B cell (primary cell): ENCODE results near the gene DNAJC11. TPM values are rescaled to one million over a fixed set of nuclear protein-coding genes. Genes with fewer than 3 reads are reported as not detected.
"Not testable (repeated sequence)": the region's sequence is repeated elsewhere in the genome, so short reads cannot be mapped to it uniquely, and the experiment has no call there.

Experiments used
- ATAC-seq: fragments of 200-7000 bp; cut with Tn5 transposase; one replicate; pipeline ENCODE4 v1.10.0; 2021; ENCODE audit warnings: low read depth, mild to moderate bottlenecking, moderate number of reproducible peaks, moderate library complexity
- CTCF ChIA-PET: fragments of 350-600 bp; sonication (Branson Sonifier 250); formaldehyde crosslinking; loops from one replicate; lab custom pipeline; 2021; ENCODE audit warnings: antibody characterized with exemption, inconsistent platforms; lab: Charles Lee
- POLR2A ChIA-PET: fragments of 350-600 bp; sonication (Branson Sonifier 250); formaldehyde crosslinking; loops from one replicate; lab custom pipeline; 2021; ENCODE audit warnings: antibody characterized with exemption; lab: Charles Lee
- DNase-seq: peaks from one replicate; pipeline ENCODE4 v3.0.0; 2013
- H2AFZ ChIP-seq: 2 replicates; pipeline ENCODE4 v1.6.1; 2012; ENCODE audit warnings: mild to moderate bottlenecking, low read depth, low read length; ENCODE audit not compliant: insufficient read depth, poor library complexity, severe bottlenecking
- H3K27ac ChIP-seq, 2 donors: 1 replicate in 1 of 2; 2 replicates in 1 of 2; pipeline ENCODE4 v1.5.1; 2012 to 2013; ENCODE audit warnings: low read length in 2 of 2, mild to moderate bottlenecking in 2 of 2, moderate library complexity in 1 of 2
- H3K27me3 ChIP-seq, 4 experiments: fragments of 200-600 bp in 1 of 4; sonication (generic) in 1 of 4; replicated peaks in 1 of 4; 1 replicate in 2 of 4; 2 replicates in 2 of 4; pipeline versions ENCODE4 v1.6.1 to v1.7.0; 2013 to 2016; ENCODE audit warnings: low read length in 3 of 4, mild to moderate bottlenecking in 2 of 4, mixed read lengths in 1 of 4, moderate library complexity in 1 of 4; ENCODE audit not compliant: insufficient read depth in 4 of 4, control insufficient read depth in 3 of 4; ENCODE audit errors: control extremely low read depth in 1 of 4
- H3K36me3 ChIP-seq, 2 experiments: replicated peaks in 1 of 2; 1 replicate in 1 of 2; 2 replicates in 1 of 2; pipeline versions ENCODE4 v1.6.1 to v1.7.1; 2013; ENCODE audit warnings: low read length in 1 of 2; ENCODE audit not compliant: insufficient read depth in 2 of 2, control insufficient read depth in 1 of 2; ENCODE audit errors: control extremely low read depth in 1 of 2, extremely low read depth in 1 of 2
- H3K4me1 ChIP-seq, 2 donors: fragments of 200-600 bp in 1 of 2; sonication (generic) in 1 of 2; 1 replicate in 1 of 2; 2 replicates in 1 of 2; pipeline versions ENCODE4 v1.5.1 to v1.6.1; 2013 to 2017; ENCODE audit warnings: low read length in 2 of 2; ENCODE audit not compliant: control insufficient read depth in 2 of 2, insufficient read depth in 2 of 2
- H3K4me2 ChIP-seq: replicated peaks from 2 replicates; pipeline ENCODE3; 2012; ENCODE audit warnings: mild to moderate bottlenecking, low read depth, low read length; ENCODE audit not compliant: poor library complexity, severe bottlenecking
- H3K4me3 ChIP-seq, 5 experiments: fragments of 200-600 bp in 1 of 5; sonication (generic) in 1 of 5; 1 replicate in 3 of 5; 2 replicates in 2 of 5; pipeline versions ENCODE4 v1.5.1 to v1.7.0; 2011 to 2016; ENCODE audit warnings: low read length in 4 of 5, mild to moderate bottlenecking in 4 of 5, low read depth in 2 of 5, control low read depth in 1 of 5, moderate library complexity in 1 of 5; ENCODE audit not compliant: insufficient read depth in 1 of 5; ENCODE audit errors: control extremely low read depth in 1 of 5, extremely low read depth in 1 of 5
- H3K79me2 ChIP-seq: fragments of 200-600 bp; sonication (generic); one replicate; pipeline ENCODE4 v1.6.0; 2016; ENCODE audit warnings: low read length; ENCODE audit not compliant: control insufficient read depth, insufficient read depth
- H3K9ac ChIP-seq: fragments of 200-600 bp; sonication (generic); 2 replicates; pipeline ENCODE4 v1.6.1; 2017; ENCODE audit warnings: mild to moderate bottlenecking, low read length, moderate library complexity
- H3K9me3 ChIP-seq, 3 donors: one replicate each; pipeline versions ENCODE4 v1.6.1 to v1.7.1; 2013; ENCODE audit warnings: low read length in 2 of 3; ENCODE audit not compliant: control insufficient read depth in 2 of 3, insufficient read depth in 1 of 3; ENCODE audit errors: control extremely low read depth in 1 of 3
- H4K20me1 ChIP-seq: 2 replicates; pipeline ENCODE4 v1.6.0; 2012; ENCODE audit warnings: mild to moderate bottlenecking, low read length; ENCODE audit not compliant: insufficient read depth, control insufficient read depth, poor library complexity, severe bottlenecking
- H3K27ac Mint-ChIP-seq: one replicate; pipeline ENCODE4 v1.8.0; 2021; ENCODE audit warnings: mixed read lengths
- H3K27me3 Mint-ChIP-seq: one replicate; pipeline ENCODE4 v1.8.0; 2021; ENCODE audit warnings: mixed read lengths
- H3K4me1 Mint-ChIP-seq: one replicate; pipeline ENCODE4 v1.8.0; 2021; ENCODE audit warnings: mixed read lengths
- H3K4me3 Mint-ChIP-seq: one replicate; pipeline ENCODE4 v1.8.0; 2021; ENCODE audit warnings: mixed read lengths
- H3K9me3 Mint-ChIP-seq: one replicate; pipeline ENCODE4 v1.8.0; 2022; ENCODE audit warnings: mixed read lengths; ENCODE audit not compliant: insufficient read depth
- EZH2 ChIP-seq: IDR thresholded peaks from 2 replicates; pipeline ENCODE4 v1.6.1; 2012; ENCODE audit warnings: borderline replicate concordance, low read depth, mild to moderate bottlenecking, moderate library complexity, low read length; ENCODE audit not compliant: insufficient read depth, poor library complexity, severe bottlenecking
- WGBS: methylation state at CpG from one replicate; pipeline ENCODE4 v1.1.5; 2013; ENCODE audit warnings: missing lambda C conversion rate; ENCODE audit not compliant: insufficient coverage; 5-methylcytosine and 5-hydroxymethylcytosine counted together
- intact Hi-C: fragments of 100-400 bp; cut with micrococcal nuclease; formaldehyde crosslinking; loops from one replicate; pipeline ENCODE4 v1.10.0; 2022
- polyA plus RNA-seq: library from polyadenylated mRNA; depleted of rRNA; stranded (reverse); fragments of >200 nt; gene quantifications from 2 replicates; pipeline ENCODE4 v1.2.3, GENCODE V29; 2012
- total RNA-seq, 2 donors: library from RNA; stranded (reverse); fragments of 120-200 nt in 1 of 2; gene quantifications; 1 replicate in 1 of 2; 2 replicates in 1 of 2; pipeline versions ENCODE4 v1.2.3 to v1.2.4, GENCODE V29; 2013 to 2022
- TF ChIP-seq, protein P1 (sequence below): fragments of 200-600 bp; IDR thresholded peaks from one replicate; pipeline ENCODE4 v1.8.0; 2022; ENCODE audit warnings: antibody characterized with exemption, mild to moderate bottlenecking

The DNAJC11 gene
- total and polyA plus RNA-seq, 2 donors (not counting 1 experiment from before 2014, with no cell fraction given): 29.2 to 51.6 TPM

DNA sequence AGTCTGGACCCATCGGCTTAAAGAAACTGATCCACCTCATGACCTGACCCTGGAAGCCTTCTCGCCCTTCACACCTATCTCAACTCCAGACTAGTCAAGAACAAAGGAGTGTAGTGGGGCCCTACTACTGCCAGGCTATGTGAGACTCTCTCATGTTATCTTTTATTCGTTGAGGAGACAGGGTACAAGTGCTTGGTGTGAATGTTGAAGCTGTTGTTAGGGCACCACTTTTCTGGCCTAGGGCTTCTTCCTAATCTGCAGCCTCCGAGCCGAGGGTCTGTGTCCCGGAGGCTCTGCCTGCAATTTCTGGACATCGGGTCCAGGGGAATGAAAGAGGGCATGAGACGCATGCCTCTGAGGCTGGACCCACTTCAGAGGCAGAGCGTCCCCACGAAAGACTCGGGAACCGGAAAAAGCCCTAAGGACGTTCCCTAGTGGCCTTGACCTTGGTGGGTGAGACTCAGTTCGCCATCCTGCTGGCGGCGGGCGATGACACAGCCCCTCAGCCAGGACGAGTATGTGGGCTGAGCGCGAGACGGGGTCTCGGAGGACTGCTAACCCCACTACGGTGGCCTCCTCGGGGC, 671 bp downstream of the DNAJC11 start:
- H3K27ac ChIP-seq: peak overlapping the region in 1 of 2 donors; percentile 91
- H3K4me2 ChIP-seq: peak overlapping the region; percentile 88
- H3K79me2 ChIP-seq: peaks cover 43% of the 10 kb centered on the region
- H4K20me1 ChIP-seq: peaks cover 28% of the 10 kb centered on the region
- no peaks in the 10 kb centered on the region for H3K9me3 Mint-ChIP-seq
- peak overlapping the region; percentile 63 to 91 (median 79) for H3K4me3 ChIP-seq
- H3K9ac ChIP-seq: peak overlapping the region; percentile 82
- intact Hi-C loops: loop anchor here (1.0 to 5.0 kb wide), 7 partner anchors 74 to 504 kb away; partner anchors contain the start of genes ACOT7, CAMTA1, ICMT and KLHL21
- no peaks in the 10 kb centered on the region for H3K27me3 Mint-ChIP-seq
- no peak for TF ChIP-seq EZH2
- TF ChIP-seq, protein P1, sequence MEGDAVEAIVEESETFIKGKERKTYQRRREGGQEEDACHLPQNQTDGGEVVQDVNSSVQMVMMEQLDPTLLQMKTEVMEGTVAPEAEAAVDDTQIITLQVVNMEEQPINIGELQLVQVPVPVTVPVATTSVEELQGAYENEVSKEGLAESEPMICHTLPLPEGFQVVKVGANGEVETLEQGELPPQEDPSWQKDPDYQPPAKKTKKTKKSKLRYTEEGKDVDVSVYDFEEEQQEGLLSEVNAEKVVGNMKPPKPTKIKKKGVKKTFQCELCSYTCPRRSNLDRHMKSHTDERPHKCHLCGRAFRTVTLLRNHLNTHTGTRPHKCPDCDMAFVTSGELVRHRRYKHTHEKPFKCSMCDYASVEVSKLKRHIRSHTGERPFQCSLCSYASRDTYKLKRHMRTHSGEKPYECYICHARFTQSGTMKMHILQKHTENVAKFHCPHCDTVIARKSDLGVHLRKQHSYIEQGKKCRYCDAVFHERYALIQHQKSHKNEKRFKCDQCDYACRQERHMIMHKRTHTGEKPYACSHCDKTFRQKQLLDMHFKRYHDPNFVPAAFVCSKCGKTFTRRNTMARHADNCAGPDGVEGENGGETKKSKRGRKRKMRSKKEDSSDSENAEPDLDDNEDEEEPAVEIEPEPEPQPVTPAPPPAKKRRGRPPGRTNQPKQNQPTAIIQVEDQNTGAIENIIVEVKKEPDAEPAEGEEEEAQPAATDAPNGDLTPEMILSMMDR: no peak
- no peak for ATAC-seq
- peaks cover 0 to 4% (median 0%) of the 10 kb centered on the region in 3 donors for H3K9me3 ChIP-seq
- DNase-seq: peak; percentile 10
- peak overlapping the region; percentile 97 for H2AFZ ChIP-seq
- H3K4me1 ChIP-seq: peaks cover 8 to 17% of the 10 kb centered on the region in 2 donors
- peak overlapping the region; percentile 84 for H3K4me3 Mint-ChIP-seq
- no peaks in the 10 kb centered on the region for H3K27me3 ChIP-seq
- ChIA-PET POLR2A (interaction anchor here (0.6 kb wide), 1 partner anchor 84 kb away, joined by 3 read pairs; the partner anchor contains the start of gene CAMTA1), CTCF (interaction anchor here (0.7 to 1.4 kb wide), 3 partner anchors 18 to 36 kb away, joined by 3 read pairs; no protein-coding TSS in a partner anchor)
- 2% methylated on average over 22 of the region's 24 CpGs for WGBS
- peaks cover 0 to 4% of the 10 kb centered on the region in 2 experiments for H3K36me3 ChIP-seq
- H3K4me1 Mint-ChIP-seq: peaks cover 25% of the 10 kb centered on the region
- peak overlapping the region; percentile 63 for H3K27ac Mint-ChIP-seq

GRCh38 chr1:6699915-6700314, 1.7 kb downstream of the DNAJC11 start:
- H3K9me3 ChIP-seq, H3K9me3 Mint-ChIP-seq, H3K27me3 Mint-ChIP-seq, H3K27ac ChIP-seq, H3K36me3 ChIP-seq, H3K27me3 ChIP-seq, POLR2A ChIA-PET, H3K4me3 ChIP-seq, CTCF ChIA-PET, H3K27ac Mint-ChIP-seq, H3K4me2 ChIP-seq, ATAC-seq, H2AFZ ChIP-seq, DNase-seq, H3K9ac ChIP-seq: not testable (repeated sequence)
- Histone ChIP-seq H3K79me2 (peaks cover 47% of the 10 kb centered on the region), H4K20me1 (peaks cover 32% of the 10 kb centered on the region), H3K4me1 (peaks cover 8 to 17% of the 10 kb centered on the region in 2 donors)
- intact Hi-C loops: loop anchor here (2.0 to 5.0 kb wide), 4 partner anchors 73 to 503 kb away; partner anchors contain the start of genes ACOT7, ICMT and RPL22
- WGBS: 100% methylated on average over 2 of the region's 4 CpGs
- peaks cover 25% of the 10 kb centered on the region for H3K4me1 Mint-ChIP-seq
- H3K4me3 Mint-ChIP-seq: peak overlapping the region; percentile 84
